Choroid plexus epithelial cell (primary cell): ENCODE measurements around the gene PYCARD.

Source experiments
- DNase-seq: peaks from one replicate; pipeline ENCODE4 v3.0.0-alpha.2; 2010; ENCODE audit warnings: low read depth
- H3K4me3 ChIP-seq: 2 replicates; pipeline ENCODE4 v1.5.1; 2011; ENCODE audit warnings: low read depth, mild to moderate bottlenecking, control low read depth, low read length, moderate library complexity
- TF ChIP-seq, protein P1 (sequence below): conservative IDR thresholded peaks from 2 replicates; pipeline ENCODE4 v1.5.1; 2011; ENCODE audit warnings: low read depth, mild to moderate bottlenecking, control low read depth, inconsistent platforms, low read length, moderate library complexity

Gene PYCARD

DNA sequence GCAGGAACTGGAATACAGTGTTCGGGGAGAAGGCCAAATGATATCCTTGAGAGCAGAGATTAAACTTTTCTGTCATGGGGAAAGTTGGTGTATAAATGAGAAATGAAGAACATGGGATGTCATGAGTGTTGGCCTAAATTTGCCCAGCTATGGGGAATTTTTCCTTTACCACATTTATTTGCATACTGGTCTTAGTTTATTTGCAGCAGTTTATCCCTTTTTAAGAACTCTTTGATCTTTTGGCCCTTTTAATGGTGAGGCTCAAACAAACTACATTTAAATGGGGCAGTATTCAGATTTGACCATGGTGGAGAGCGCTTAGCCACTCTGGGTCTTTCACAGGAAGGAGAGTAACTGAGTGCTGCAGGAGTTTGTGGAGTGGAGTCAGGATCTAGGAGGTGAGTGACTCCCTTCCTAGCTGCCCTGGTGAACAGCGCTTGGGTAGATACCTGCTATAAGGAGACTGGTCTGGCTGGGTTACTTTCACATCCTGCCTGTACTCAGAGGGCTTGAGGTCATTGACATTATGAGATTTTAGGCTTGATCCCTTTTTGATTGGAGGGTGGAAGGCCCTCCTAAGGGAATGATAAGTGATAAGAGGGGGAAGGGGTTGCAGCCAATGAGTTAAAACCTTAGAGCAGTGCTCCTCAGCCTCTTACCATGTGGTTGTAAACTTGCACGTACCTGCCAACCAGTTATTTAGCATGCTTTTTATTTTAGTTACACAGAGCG lies 10.7 kb downstream of the PYCARD start:
- TF ChIP-seq, protein P1, sequence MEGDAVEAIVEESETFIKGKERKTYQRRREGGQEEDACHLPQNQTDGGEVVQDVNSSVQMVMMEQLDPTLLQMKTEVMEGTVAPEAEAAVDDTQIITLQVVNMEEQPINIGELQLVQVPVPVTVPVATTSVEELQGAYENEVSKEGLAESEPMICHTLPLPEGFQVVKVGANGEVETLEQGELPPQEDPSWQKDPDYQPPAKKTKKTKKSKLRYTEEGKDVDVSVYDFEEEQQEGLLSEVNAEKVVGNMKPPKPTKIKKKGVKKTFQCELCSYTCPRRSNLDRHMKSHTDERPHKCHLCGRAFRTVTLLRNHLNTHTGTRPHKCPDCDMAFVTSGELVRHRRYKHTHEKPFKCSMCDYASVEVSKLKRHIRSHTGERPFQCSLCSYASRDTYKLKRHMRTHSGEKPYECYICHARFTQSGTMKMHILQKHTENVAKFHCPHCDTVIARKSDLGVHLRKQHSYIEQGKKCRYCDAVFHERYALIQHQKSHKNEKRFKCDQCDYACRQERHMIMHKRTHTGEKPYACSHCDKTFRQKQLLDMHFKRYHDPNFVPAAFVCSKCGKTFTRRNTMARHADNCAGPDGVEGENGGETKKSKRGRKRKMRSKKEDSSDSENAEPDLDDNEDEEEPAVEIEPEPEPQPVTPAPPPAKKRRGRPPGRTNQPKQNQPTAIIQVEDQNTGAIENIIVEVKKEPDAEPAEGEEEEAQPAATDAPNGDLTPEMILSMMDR: no peak
- no peak for DNase-seq
- no peak overlapping the region for H3K4me3 ChIP-seq

DNA sequence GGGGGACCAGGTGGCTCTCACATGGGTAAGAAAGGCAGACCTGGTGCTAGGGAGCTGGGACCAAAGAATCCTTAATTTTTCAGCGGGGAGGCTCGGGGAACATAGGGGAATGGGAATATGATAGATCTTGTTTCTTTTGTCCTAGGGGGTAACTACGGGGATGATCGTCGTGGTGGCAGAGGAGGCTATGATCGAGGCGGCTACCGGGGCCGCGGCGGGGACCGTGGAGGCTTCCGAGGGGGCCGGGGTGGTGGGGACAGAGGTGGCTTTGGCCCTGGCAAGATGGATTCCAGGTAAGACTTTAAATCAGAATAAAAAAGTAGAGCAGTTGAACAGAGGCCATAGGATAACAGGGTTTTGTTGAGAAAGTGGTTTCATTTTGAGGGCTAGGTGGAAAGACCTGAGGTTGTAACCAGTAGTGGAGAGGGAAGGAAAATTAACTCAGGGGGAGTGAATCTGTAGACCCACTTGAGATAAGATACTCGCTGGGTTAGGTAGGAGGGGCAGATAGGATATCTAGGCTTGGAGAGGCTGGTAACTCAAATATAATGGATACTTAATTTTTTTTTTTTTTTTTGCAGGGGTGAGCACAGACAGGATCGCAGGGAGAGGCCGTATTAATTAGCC lies 11.6 kb downstream of the PYCARD start:
- no peak for DNase-seq
- TF ChIP-seq, protein P1: no peak
- no peak overlapping the region for H3K4me3 ChIP-seq

DNA sequence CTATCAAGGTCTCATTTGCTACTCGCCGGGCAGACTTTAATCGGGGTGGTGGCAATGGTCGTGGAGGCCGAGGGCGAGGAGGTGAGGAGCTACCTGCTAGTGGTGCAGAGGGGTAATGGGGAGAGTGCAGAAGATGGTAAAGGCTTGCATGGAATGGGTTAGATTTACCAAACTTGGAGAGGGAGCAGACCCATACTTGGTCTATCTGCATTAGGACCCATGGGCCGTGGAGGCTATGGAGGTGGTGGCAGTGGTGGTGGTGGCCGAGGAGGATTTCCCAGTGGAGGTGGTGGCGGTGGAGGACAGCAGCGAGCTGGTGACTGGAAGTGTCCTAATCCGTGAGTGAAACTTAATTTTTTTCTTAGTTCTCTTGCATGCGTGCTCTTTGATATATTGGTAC lies 12.5 kb downstream of the PYCARD start:
- TF ChIP-seq, protein P1: no peak
- no peak for DNase-seq
- H3K4me3 ChIP-seq: no peak overlapping the region

DNA sequence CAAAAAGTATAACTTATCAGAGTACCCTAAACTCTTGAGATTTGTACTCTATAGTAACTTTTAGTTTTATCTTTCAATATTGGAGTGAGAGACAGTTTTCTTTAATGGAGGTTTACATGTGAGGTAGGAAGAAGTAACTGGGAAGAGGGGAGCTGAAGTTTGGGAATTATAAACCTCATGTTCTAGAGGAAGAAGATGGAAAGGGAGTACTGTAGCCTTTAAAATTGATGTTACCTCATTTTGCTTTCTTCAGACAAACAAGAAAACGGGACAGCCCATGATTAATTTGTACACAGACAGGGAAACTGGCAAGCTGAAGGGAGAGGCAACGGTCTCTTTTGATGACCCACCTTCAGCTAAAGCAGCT lies 13.2 kb downstream of the PYCARD start:
- H3K4me3 ChIP-seq: no peak overlapping the region
- no peak for DNase-seq
- TF ChIP-seq, protein P1: no peak

DNA sequence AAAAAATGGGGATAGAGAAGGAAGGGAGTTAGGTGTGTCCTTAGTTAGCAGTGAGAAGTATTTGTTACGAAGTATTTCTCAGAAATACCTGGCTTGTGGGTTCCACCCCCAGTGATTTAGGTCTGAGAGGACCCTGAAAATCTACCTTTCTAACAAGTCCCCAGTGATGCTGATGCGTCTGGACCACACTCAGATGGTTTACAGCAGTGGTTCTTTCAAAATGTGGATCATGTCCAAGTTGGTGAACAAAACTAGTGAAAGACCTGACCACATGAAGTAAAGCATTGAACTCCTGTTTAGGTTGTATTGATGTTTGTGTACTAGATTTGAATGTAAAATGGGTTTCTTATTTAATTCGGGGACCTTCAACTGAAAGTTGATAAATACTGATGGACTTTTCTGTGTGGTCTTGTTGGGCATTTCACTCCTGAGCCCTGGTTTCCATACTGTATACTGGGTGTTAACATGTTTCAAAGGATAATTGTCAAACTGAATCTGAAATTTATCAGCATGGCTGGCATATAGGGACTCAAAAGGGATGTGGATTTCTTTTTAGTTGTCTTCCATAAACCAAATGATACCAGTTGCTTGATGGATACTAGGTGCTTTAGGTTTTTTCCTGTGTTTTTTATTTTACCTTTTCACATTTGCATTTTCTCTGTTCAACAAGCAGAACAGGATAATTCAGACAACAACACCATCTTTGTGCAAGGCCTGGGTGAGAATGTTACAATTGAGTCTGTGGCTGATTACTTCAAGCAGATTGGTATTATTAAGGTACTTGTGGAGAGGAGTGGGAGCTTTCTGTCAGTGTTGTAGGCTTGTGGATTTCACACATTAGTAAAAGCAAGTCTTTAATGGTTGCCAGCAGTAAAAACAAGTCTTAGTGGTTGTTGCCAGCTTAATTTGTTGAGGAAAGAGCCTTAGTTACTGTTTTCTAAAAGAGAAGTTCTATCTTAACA lies 13.8 kb downstream of the PYCARD start:
- no peak overlapping the region for H3K4me3 ChIP-seq
- TF ChIP-seq, protein P1: no peak
- DNase-seq: no peak

DNA sequence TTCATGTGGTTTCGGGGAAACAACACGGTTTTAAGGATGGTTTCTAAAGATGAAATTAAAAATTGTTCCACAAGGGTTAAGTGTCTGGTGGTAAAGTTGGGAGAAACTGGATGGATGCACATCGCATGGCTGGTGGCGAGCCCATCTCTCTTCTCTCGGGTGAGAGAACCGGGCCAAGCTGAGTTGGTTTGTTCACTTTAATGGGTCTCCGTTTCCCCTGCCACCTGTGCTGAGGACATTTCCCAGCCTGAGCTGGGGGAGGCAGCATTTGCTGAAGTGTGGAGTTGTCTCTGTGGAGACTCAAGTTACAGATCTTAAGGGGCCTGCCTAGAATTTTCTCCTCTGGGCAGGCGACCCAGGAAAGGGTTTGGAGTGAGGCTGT lies 14.8 kb downstream of the PYCARD start:
- no peak for DNase-seq
- H3K4me3 ChIP-seq: no peak overlapping the region
- TF ChIP-seq, protein P1: no peak
